Ovary (tissue), 9 donors: ENCODE results near the gene WNT5A. TPM values are rescaled to one million over a fixed set of nuclear protein-coding genes. Genes with fewer than 3 reads are reported as not detected.

ENCODE experiments used
- DNase-seq, 5 donors: peaks; one replicate each; pipeline ENCODE4 v3.0.0-alpha.2; 2019 to 2020
- H3K27ac ChIP-seq, 2 donors: fragments of 200-600 bp; one replicate each; pipeline versions ENCODE4 v1.5.1 to v1.8.0; 2019 to 2022
- H3K27me3 ChIP-seq: fragments of 200-600 bp; one replicate; pipeline ENCODE4 v1.8.0; 2022
- H3K36me3 ChIP-seq: fragments of 200-600 bp; sonication (generic); one replicate; pipeline ENCODE4 v1.5.1; 2019
- H3K4me1 ChIP-seq: one replicate; pipeline ENCODE4 v1.8.1; 2013; ENCODE audit warnings: mild to moderate bottlenecking, moderate library complexity; ENCODE audit not compliant: insufficient read depth
- H3K4me3 ChIP-seq: fragments of 200-600 bp; sonication (generic); one replicate; pipeline ENCODE4 v1.5.1; 2017
- H3K9me3 ChIP-seq, 2 donors: fragments of 200-600 bp in 1 of 2; sonication (generic) in 1 of 2; one replicate each; pipeline versions ENCODE4 v1.5.1 to v1.8.1; 2013 to 2019; ENCODE audit warnings: mild to moderate bottlenecking in 1 of 2, moderate library complexity in 1 of 2
- CTCF ChIP-seq, 3 donors: fragments of 450-650 bp in 2 of 3; fragments of 200-600 bp in 1 of 3; IDR thresholded peaks; one replicate each; pipeline versions ENCODE4 v1.5.1 to v1.8.0; 2016 to 2022; ENCODE audit warnings: antibody characterized with exemption in 3 of 3, mild to moderate bottlenecking in 1 of 3
- EP300 ChIP-seq: sonication (generic); formaldehyde crosslinking; IDR thresholded peaks from one replicate; pipeline ENCODE4 v1.6.1; 2017; ENCODE audit warnings: antibody characterized with exemption
- POLR2A ChIP-seq: fragments of 450-650 bp; IDR thresholded peaks from one replicate; pipeline ENCODE4 v1.6.1; 2017; ENCODE audit warnings: antibody characterized with exemption, mild to moderate bottlenecking, moderate library complexity
- WGBS, 3 donors: extraction: QIAGEN DNeasy Blood & Tissue Kit in 1 of 3; methylation state at CpG; one replicate each; pipeline versions ENCODE4 v1.1.5 to v1.1.7; 2013 to 2017; 5-methylcytosine and 5-hydroxymethylcytosine counted together
- intact Hi-C, 4 donors: fragments of 100-400 bp; cut with DNase I; formaldehyde crosslinking; loops; one replicate each; pipeline versions ENCODE4 v1.11.0 to v1.15.1; 2022 to 2023
- polyA plus RNA-seq, 2 donors: library from polyadenylated mRNA; stranded (reverse); fragments of 200-250 nt in 1 of 2; fragments of 350-450 nt in 1 of 2; fragmentation: Illumina TruSeq in 1 of 2; extraction: RNeasy Lipid Tissue Mini Kit (QIAGEN cat#74804) in 1 of 2; gene quantifications; one replicate each; pipeline ENCODE4 v1.2.3, GENCODE V29; 2013 to 2014
- total RNA-seq, 7 donors: library from RNA; depleted of rRNA in 2 of 7; stranded (reverse); fragments of >200 nt in 2 of 7; fragmentation: NEBNext Ultra II Directional in 3 of 7; extraction: Animal tissue kit (Norgen Biotek cat#: 25700) in 3 of 7; gene quantifications; one replicate each; pipeline versions ENCODE4 v1.1.0 to v1.2.4, GENCODE V29; 2016 to 2023
- donor health status: DM: no; HTN: no; CAD: no; lungs with moderate emphysema.
- donor health status: DM: no; HTN: no; CAD: no.
- donor health status: Bipolar disorder and iron deficiency.
- donor health status: DM: yes; HTN: yes; CAD: no.
- donor health status: DM: no; HTN: no; CAD: no.
- donor health status: DM: yes; HTN: yes; CAD: no.

The WNT5A gene
- total and polyA plus RNA-seq, 9 donors = 10.1 to 26.9 (median 18.3) TPM

- intact Hi-C loops = no loop called here
- TF ChIP-seq CTCF (IDR thresholded peaks at IDR 0.05) (no peak), POLR2A (no peak), EP300 (no peak)
- H3K4me3 ChIP-seq = no peak overlapping the region
- DNase-seq = no peak
- WGBS, 3 donors = 63 to 70% (median 68%) methylated on average over 12 of the region's 12 CpGs
- no peaks in the 10 kb centered on the region for H3K36me3 ChIP-seq
- H3K27me3 ChIP-seq = no peaks in the 10 kb centered on the region
- no peak overlapping the region for H3K27ac ChIP-seq
- H3K9me3 ChIP-seq = no peaks in the 10 kb centered on the region
- H3K4me1 ChIP-seq = no peaks in the 10 kb centered on the region
These were observed 31.2 kb downstream of the WNT5A start for GRCh38 chr3:55455915-55456314.

- no peak for DNase-seq
- intact Hi-C loops = no loop called here
- Histone ChIP-seq H3K27ac (no peak overlapping the region), H3K4me3 (no peak overlapping the region), H3K27me3 (no peaks in the 10 kb centered on the region), H3K36me3 (no peaks in the 10 kb centered on the region), H3K4me1 (no peaks in the 10 kb centered on the region), H3K9me3 (no peaks in the 10 kb centered on the region)
- TF ChIP-seq CTCF (IDR thresholded peaks at IDR 0.05) (no peak), POLR2A (no peak), EP300 (no peak)
- 74 to 90% (median 80%) methylated on average over 2 to 3 of the region's 3 CpGs for WGBS, 3 donors
These were observed 32.5 kb downstream of the WNT5A start for GRCh38 chr3:55454611-55455010.

- 41 to 70% (median 44%) methylated on average over 3 of the region's 3 CpGs for WGBS, 3 donors
- Histone ChIP-seq H3K36me3 (no peaks in the 10 kb centered on the region), H3K9me3 (no peaks in the 10 kb centered on the region), H3K4me1 (no peaks in the 10 kb centered on the region), H3K27me3 (no peaks in the 10 kb centered on the region), H3K4me3 (no peak overlapping the region), H3K27ac (no peak overlapping the region)
- intact Hi-C loops = no loop called here
- no peak for DNase-seq
- TF ChIP-seq EP300 (no peak), CTCF (IDR thresholded peaks at IDR 0.05) (no peak), POLR2A (no peak)
These were observed 33.1 kb downstream of the WNT5A start for GRCh38 chr3:55453886-55454496.

GRCh38 chr3:55452886-55453285 is 34.2 kb downstream of the WNT5A start:
- TF ChIP-seq CTCF (IDR thresholded peaks at IDR 0.05) = no peak
- TF ChIP-seq POLR2A = no peak
- TF ChIP-seq EP300 = no peak
- DNase-seq = no peak
- WGBS, 3 donors = 84 to 93% (median 86%) methylated on average over 2 of the region's 2 CpGs
- H3K27ac ChIP-seq = no peak overlapping the region
- H3K36me3 ChIP-seq = no peaks in the 10 kb centered on the region
- intact Hi-C loops = no loop called here
- H3K4me3 ChIP-seq = no peak overlapping the region
- H3K9me3 ChIP-seq = no peaks in the 10 kb centered on the region
- H3K27me3 ChIP-seq = no peaks in the 10 kb centered on the region
- H3K4me1 ChIP-seq = no peaks in the 10 kb centered on the region
